HG03066 (cell line): Measurements from ENCODE around the gene SLC66A1.
"Not testable (repeated sequence)": the region's sequence is repeated elsewhere in the genome, so short reads cannot be mapped to it uniquely, and the experiment has no call there.

Source experiments
- ATAC-seq: cut with Tn5 transposase; IDR thresholded peaks from one replicate; pipeline ENCODE4 v1.9.1; 2021; ENCODE audit warnings: low read depth; ENCODE audit not compliant: unreplicated experiment

Gene SLC66A1

DNA sequence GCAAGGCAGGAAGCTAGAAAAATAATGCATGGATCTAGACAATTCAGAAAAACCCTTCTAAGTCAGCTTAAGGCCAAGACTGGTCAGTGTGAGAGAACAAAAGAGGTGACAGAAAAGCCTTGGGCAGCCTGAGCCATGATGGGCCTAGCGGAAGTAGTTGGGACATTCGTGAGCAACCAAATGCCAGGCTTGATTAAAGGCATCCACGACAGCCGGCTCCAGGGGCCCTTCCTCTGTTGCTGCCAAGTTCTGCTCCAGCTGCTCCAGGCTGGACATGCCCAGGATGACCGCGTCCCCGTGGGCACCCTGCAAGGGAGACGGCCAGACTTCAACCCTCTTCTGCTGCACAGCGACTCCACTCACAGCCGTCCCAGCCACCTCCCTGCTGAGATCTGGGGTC lies 8.0 kb upstream of the SLC66A1 start:
- not testable (repeated sequence) for ATAC-seq

- ATAC-seq, result no peak
These were observed 6.2 kb upstream of the SLC66A1 start for GRCh38 chr1:19305880-19306279.

- no peak for ATAC-seq
These were observed 5.2 kb upstream of the SLC66A1 start for GRCh38 chr1:19306941-19307340.

DNA sequence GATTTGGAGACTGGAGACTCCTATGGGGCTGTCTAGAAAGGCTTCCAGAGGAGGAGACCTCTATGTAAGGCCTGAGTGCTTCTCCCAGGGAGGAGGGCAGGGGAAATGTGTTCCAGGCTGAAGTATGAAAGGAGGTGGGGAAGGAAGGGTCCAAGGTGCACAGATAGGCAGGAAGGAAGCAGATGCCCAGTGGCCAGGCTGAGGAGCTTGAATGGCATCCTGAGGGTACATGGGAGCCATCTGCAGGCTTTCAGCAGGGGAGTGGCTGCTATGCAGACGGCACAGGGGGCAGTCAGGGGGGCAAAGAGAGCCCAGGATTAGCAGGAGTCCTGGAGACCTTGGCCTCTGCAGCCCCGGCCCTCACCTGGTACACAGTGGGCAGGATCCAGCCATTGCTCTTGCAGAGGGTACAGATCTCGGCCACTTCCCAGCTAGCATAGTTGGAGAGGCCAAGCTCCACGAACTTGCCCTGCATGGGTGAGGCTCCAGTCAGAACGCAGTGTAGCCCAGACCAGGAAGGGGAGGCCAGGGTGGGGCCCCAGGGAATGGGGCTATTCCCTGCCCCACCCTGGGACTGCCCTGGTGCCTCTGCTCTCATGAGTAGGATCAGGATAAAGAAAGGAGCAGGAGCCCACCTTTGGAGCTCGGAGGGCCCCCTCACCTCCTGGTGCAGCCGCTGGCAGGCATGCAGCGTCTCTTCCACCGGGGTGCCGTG lies 4.2 kb upstream of the SLC66A1 start:
- no peak for ATAC-seq

DNA sequence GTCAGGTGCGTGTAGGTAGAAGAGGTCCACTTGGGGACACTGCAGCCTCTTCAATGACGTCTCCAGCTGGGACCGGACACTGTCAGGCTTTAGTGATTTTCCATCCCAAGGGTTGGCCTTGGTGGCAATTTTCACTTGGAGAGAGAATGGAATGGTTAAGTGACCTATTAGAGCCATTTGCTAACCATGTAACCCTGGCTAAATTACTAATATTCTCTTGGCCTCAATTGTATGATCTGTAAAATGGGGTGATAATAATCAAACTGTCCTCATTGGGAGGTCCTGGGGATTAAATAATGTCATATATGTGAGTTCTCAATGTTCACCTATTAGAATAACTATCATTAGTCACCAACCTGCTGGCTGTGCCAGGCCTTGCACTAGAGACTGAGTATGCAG lies 3.6 kb upstream of the SLC66A1 start:
- no peak for ATAC-seq

DNA sequence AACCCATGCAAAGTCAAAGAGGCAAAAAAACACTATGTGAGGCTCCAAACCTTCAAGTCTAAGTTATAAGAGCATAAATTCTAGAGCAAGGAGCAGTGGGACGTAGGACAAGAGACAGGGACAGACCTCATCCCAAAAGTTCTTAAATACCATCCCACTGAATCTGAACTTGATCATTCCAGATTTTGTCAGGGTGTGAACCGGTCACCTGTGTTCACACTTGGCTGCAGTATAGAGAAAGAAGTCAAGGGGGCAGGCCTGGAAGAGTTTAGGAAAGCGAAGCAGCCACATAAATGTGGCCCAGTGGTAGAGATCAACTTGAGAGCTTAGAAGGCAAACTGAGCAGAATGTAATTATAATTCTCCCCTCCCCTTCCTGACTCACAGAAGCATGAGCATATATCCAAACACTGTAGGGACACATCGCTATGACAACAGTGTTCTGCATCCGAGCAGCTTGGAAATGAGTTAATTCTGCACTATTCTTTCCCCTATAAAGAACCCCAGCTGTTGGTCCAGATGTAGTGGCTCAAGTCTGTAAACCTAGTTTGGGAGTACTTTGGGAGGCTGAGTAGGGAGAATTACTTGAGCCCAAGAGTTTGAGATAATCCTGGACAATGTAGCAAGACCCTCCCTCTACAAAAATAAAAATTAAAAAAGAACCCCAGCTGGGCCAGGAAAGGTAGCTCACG lies 2.9 kb upstream of the SLC66A1 start:
- ATAC-seq, result no peak

- ATAC-seq, result no peak
These were observed 2.1 kb upstream of the SLC66A1 start for GRCh38 chr1:19310061-19310460.

- ATAC-seq, result no peak
These were observed 1.2 kb upstream of the SLC66A1 start for GRCh38 chr1:19310720-19311502.

GRCh38 chr1:19311503-19311930 lies 609 bp upstream of the SLC66A1 start:
- ATAC-seq, result no peak

GRCh38 chr1:19312782-19313635 lies 883 bp downstream of the SLC66A1 start:
- peak; percentile 22 for ATAC-seq

- no peak for ATAC-seq
These were observed 1.5 kb downstream of the SLC66A1 start for GRCh38 chr1:19313636-19313959.

- no peak for ATAC-seq
These were observed 2.1 kb downstream of the SLC66A1 start for GRCh38 chr1:19313961-19314882.

DNA sequence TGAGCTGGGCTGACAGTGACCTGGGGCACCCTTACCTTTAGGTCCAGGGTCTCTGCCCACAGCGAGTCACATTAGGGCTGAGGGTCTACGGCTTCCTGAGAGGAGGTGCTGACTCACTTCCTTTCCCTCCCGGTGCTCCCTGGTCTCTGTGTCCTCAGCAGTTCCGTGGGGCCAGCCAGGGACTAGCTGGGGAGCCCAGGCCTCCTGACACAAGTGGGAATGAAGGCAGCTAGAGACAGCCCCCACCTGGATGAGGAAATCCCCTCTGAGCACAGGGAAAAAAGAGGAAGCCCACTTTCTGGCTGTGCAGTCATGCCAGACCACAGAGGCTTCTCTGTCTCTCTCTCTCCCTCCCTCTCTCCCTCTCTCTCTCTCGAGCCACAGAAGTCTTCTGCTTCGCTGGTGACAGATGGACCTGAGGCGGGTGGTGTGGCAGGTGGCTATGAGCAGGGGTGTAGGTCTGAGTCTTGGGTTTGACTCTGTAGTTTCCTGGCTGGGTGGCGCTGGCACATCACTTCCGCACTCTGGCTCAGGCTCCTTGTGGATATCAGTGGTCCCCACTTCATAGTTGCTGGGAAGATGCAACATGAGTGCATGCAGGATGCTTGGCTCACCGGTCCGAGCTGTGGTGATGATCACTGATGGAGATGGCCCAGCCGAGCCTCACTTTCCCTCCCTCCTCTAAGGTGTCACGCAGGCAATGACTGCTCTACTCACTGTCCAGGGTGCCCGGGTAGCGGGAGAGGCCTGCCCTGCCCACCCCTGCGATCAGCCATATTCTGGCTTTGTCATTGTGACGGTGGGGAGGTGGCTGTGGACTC lies 3.5 kb downstream of the SLC66A1 start:
- no peak for ATAC-seq

DNA sequence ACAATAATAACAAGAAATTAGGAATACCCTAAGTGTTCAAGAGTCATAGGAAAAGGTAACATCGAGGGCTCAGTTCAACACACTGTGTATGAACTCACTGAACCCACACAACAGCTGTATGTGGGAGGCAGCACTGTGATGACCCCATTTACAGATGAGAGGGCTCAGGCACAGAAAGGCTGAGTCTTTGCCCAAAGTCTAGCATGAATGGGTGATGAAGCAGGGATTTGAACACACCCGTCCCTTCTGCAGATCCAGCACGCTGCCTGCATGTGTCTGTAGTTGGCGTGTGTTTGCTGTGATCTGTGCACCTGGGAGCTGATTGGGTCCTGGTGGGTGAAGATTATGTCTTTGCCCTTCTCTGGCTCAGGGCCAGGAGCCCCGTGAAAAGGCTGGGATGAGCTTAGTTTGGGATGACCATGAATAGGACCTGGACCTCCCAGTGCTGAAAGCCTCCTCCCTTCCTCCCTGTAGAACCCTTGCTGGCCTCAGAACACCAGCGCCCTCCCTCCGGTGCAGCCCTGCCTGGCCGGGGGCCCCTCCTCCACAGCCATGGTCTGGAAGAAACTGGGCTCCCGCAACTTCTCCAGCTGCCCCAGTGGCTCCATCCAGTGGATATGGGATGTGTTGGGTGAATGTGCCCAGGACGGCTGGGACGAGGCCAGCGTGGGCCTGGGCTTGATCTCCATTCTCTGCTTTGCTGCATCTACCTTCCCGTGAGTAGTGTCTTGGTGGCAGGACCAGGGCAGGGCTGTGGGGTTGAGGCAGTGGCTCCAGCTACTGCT lies 5.2 kb downstream of the SLC66A1 start:
- no peak for ATAC-seq

- no peak for ATAC-seq
These were observed 7.1 kb downstream of the SLC66A1 start for GRCh38 chr1:19319196-19319595.

GRCh38 chr1:19321071-19321470 lies 8.9 kb downstream of the SLC66A1 start:
- no peak for ATAC-seq

DNA sequence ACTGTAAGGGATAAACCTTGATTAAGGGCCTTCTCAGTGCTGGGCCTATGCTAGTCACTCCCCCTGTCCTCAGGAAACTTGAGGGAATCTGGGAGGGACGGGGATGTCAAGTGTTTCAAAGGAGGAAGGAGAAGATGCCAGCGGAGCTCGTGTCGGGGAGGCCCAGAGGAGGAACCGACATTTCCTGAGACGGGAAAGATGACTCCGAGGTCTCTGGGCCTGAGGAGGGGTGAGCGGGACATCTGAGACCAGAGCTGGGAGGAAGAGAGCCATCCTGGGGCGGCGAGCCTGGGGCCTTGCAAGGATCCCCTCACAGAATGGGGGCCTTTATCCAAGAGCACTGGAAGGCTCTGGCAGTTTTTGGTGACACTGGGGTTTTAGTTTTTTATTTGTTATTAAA lies 10.4 kb downstream of the SLC66A1 start:
- ATAC-seq, result no peak
